Osteoblast (primary cell): Measurements from ENCODE around the gene KDF1. TPM values are rescaled to one million over a fixed set of nuclear protein-coding genes. Genes with fewer than 3 reads are reported as not detected.

Source experiments
- DNase-seq: peaks from one replicate; pipeline ENCODE4 v3.0.0; 2011; ENCODE audit warnings: low spot score, mixed read lengths; ENCODE audit not compliant: insufficient read length; ENCODE audit errors: missing footprints
- H2AFZ ChIP-seq: 2 replicates; pipeline ENCODE4 v1.6.0; 2011; ENCODE audit warnings: mild to moderate bottlenecking, low read length
- H3K27ac ChIP-seq: 2 replicates; pipeline ENCODE4 v1.5.1; 2011; ENCODE audit warnings: mild to moderate bottlenecking, low read depth, low read length, moderate library complexity
- H3K27me3 ChIP-seq: 2 replicates; pipeline ENCODE4 v1.6.0; 2012; ENCODE audit warnings: mild to moderate bottlenecking, control low read depth, inconsistent platforms, low read length, moderate library complexity; ENCODE audit not compliant: insufficient read depth
- H3K36me3 ChIP-seq: 2 replicates; pipeline ENCODE4 v1.5.1; 2011; ENCODE audit warnings: mild to moderate bottlenecking, low read length, control low read depth, moderate library complexity; ENCODE audit not compliant: insufficient read depth
- H3K4me1 ChIP-seq: 2 replicates; pipeline ENCODE4 v1.5.1; 2011; ENCODE audit warnings: mild to moderate bottlenecking, low read length, control low read depth, moderate library complexity; ENCODE audit not compliant: insufficient read depth
- H3K4me2 ChIP-seq: 2 replicates; pipeline ENCODE4 v1.6.0; 2011; ENCODE audit warnings: mild to moderate bottlenecking, low read length; ENCODE audit not compliant: insufficient read depth
- H3K4me3 ChIP-seq: fragments of 200-600 bp; sonication (generic); 3 replicates; pipeline ENCODE4 v1.5.1; 2012; ENCODE audit warnings: mild to moderate bottlenecking, low read length, inconsistent platforms; ENCODE audit not compliant: insufficient read depth
- H3K79me2 ChIP-seq: 2 replicates; pipeline ENCODE4 v1.6.0; 2012; ENCODE audit warnings: mild to moderate bottlenecking, low read length, control low read depth, inconsistent platforms; ENCODE audit not compliant: insufficient read depth
- H3K9me3 ChIP-seq: 2 replicates; pipeline ENCODE4 v1.5.1; 2011; ENCODE audit warnings: low read depth, low read length, control low read depth
- H4K20me1 ChIP-seq: 2 replicates; pipeline ENCODE4 v1.6.0; 2012; ENCODE audit warnings: mild to moderate bottlenecking, low read length, control low read depth; ENCODE audit not compliant: insufficient read depth
- total RNA-seq: library from RNA; depleted of rRNA; stranded (reverse); fragments of >200 nt; gene quantifications from 2 replicates; pipeline ENCODE4 v1.2.3, GENCODE V29; 2012
- TF ChIP-seq, protein P1 (sequence below): IDR thresholded peaks from 2 replicates; pipeline ENCODE4 v1.5.1; 2011; ENCODE audit warnings: mild to moderate bottlenecking, low read depth, low read length, moderate library complexity; ENCODE audit errors: extremely low read depth

KDF1 gene
- total RNA-seq, 1 donor, result not detected

DNA sequence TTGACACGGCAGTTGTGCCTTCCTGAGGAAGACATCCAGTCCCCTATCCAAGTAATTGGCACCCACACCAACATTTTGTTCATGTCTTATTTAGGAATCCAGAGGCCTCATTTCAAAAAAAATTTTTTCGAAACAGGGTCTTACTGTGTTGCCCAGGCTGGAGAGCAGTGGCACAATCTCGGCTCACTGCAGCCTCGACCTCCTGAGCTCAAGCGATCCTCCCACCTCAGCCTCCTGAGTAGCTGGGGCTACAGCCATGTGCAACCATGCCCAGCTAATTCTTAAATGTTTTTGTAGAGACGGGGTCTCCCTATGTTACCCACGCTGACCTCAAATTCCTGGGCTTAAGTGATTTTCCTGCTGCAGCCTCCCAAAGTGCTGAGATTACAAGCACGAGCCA lies 24.0 kb upstream of the KDF1 start:
- H2AFZ ChIP-seq, result no peak overlapping the region
- H3K36me3 ChIP-seq, result no peaks in the 10 kb centered on the region
- peaks cover 17% of the 10 kb centered on the region for H3K27me3 ChIP-seq
- H3K4me3 ChIP-seq, result no peak overlapping the region
- H3K27ac ChIP-seq, result no peak overlapping the region
- no peak overlapping the region for H3K4me2 ChIP-seq
- no peaks in the 10 kb centered on the region for H4K20me1 ChIP-seq
- TF ChIP-seq, protein P1, sequence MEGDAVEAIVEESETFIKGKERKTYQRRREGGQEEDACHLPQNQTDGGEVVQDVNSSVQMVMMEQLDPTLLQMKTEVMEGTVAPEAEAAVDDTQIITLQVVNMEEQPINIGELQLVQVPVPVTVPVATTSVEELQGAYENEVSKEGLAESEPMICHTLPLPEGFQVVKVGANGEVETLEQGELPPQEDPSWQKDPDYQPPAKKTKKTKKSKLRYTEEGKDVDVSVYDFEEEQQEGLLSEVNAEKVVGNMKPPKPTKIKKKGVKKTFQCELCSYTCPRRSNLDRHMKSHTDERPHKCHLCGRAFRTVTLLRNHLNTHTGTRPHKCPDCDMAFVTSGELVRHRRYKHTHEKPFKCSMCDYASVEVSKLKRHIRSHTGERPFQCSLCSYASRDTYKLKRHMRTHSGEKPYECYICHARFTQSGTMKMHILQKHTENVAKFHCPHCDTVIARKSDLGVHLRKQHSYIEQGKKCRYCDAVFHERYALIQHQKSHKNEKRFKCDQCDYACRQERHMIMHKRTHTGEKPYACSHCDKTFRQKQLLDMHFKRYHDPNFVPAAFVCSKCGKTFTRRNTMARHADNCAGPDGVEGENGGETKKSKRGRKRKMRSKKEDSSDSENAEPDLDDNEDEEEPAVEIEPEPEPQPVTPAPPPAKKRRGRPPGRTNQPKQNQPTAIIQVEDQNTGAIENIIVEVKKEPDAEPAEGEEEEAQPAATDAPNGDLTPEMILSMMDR, result no peak
- H3K4me1 ChIP-seq, result no peaks in the 10 kb centered on the region
- no peaks in the 10 kb centered on the region for H3K79me2 ChIP-seq
- DNase-seq, result no peak
- no peaks in the 10 kb centered on the region for H3K9me3 ChIP-seq

DNA sequence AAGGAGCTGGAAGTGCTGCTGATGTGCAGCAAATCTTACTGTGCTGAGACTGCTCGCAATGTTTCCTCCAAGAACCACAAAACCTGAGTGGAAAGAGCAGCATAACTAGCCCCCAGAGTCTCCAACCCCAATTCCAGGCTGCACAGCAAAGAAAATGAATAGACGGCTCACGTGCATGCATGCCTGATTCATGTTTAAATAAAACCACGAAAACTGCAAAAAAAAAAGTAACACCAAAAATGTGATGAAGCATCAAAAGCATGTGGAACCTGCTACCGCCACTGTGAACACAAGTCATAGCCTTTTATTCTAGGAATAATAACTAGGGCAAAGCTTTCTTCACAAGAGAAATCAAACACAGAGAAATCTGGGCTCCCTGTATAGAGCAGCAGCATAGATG lies 23.6 kb upstream of the KDF1 start:
- H3K27me3 ChIP-seq, result peaks cover 17% of the 10 kb centered on the region
- H3K4me1 ChIP-seq, result no peaks in the 10 kb centered on the region
- no peak overlapping the region for H2AFZ ChIP-seq
- DNase-seq, result no peak
- no peaks in the 10 kb centered on the region for H3K79me2 ChIP-seq
- H3K4me2 ChIP-seq, result no peak overlapping the region
- no peaks in the 10 kb centered on the region for H4K20me1 ChIP-seq
- H3K9me3 ChIP-seq, result no peaks in the 10 kb centered on the region
- TF ChIP-seq, protein P1, result no peak
- no peak overlapping the region for H3K27ac ChIP-seq
- no peak overlapping the region for H3K4me3 ChIP-seq
- H3K36me3 ChIP-seq, result no peaks in the 10 kb centered on the region

DNA sequence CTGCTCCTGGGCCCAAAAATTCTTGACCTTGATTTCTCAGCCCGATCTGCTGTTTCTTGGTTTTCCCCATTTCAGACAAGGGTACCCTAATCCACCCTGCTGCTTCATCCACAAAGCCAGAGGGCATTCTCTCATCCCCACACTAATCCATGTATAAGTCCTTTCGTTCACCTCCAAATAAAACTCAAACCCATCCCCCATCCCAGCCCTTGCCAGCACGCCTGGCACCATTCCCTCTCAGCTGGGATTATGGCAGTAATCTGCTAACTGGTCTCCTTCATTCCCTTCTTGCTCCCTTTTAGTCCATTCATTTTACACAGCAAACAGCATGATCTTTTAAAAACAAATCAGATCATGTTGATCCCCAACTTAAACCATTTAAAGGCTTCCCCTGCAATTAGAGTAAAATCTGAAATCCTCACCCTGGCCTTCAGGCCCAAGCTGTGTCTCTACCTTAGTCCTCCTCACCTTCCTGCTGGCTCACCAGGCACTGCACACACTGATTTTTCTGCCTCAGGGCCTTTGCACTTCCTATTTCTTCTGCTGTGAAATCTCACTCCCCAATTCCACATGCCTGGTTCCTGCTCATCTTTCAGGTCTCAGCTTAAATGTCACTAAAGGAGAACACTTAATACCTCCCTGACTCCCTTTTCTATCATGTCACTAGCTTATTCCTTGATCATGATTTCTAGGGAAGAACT lies 21.0 kb upstream of the KDF1 start:
- H3K79me2 ChIP-seq, result no peaks in the 10 kb centered on the region
- H4K20me1 ChIP-seq, result no peaks in the 10 kb centered on the region
- no peak overlapping the region for H3K27ac ChIP-seq
- H3K27me3 ChIP-seq, result peaks cover 17% of the 10 kb centered on the region
- H3K9me3 ChIP-seq, result no peaks in the 10 kb centered on the region
- no peak overlapping the region for H3K4me3 ChIP-seq
- no peak for DNase-seq
- no peaks in the 10 kb centered on the region for H3K4me1 ChIP-seq
- H2AFZ ChIP-seq, result no peak overlapping the region
- TF ChIP-seq, protein P1, result no peak
- H3K4me2 ChIP-seq, result no peak overlapping the region
- H3K36me3 ChIP-seq, result no peaks in the 10 kb centered on the region

DNA sequence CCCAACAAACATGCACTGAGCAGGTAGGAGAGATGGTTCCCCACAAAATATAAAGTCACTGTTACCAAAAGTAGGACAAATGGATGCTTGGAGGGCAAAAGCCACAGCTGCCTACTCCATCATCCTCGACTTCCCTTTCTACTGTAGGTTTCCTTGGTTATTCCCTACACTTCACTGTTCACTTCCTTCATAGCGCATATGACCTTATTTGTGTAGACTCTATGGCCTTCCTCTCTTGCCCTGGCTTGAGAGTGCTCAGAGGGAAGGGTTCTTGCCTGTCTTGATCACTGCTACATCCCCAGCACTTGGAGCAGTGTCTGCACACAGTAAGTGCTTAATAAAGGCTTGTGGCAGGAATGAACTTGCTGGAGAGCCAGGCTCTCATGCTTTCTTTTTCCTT lies 18.6 kb upstream of the KDF1 start:
- Histone ChIP-seq H3K36me3 (no peaks in the 10 kb centered on the region), H3K27ac (no peak overlapping the region), H3K9me3 (no peaks in the 10 kb centered on the region), H2AFZ (no peak overlapping the region), H3K79me2 (no peaks in the 10 kb centered on the region), H4K20me1 (no peaks in the 10 kb centered on the region), H3K4me3 (no peak overlapping the region), H3K4me1 (no peaks in the 10 kb centered on the region), H3K27me3 (peaks cover 5% of the 10 kb centered on the region), H3K4me2 (no peak overlapping the region)
- peak; percentile 41 for DNase-seq
- TF ChIP-seq, protein P1, result no peak
